Liver (tissue), 2 donors: ENCODE results near the gene PPM1M.
"Not testable (repeated sequence)": the region's sequence is repeated elsewhere in the genome, so short reads cannot be mapped to it uniquely, and the experiment has no call there.

ENCODE experiments used
- CTCF ChIP-seq: fragments of 150-350 bp; IDR thresholded peaks from 2 replicates; pipeline ENCODE4 v1.5.1; 2017; ENCODE audit warnings: improper control_type of control experiment, low read depth, low read length; ENCODE audit not compliant: missing input control
- MAX ChIP-seq: IDR thresholded peaks from 2 replicates; pipeline ENCODE4 v1.6.1; 2016; ENCODE audit warnings: antibody characterized with exemption
- REST ChIP-seq: IDR thresholded peaks from 2 replicates; pipeline ENCODE4 v1.6.1; 2016; ENCODE audit warnings: antibody characterized with exemption, mild to moderate bottlenecking
- donor health status: healthy.

- TF ChIP-seq REST, MAX, CTCF: not testable (repeated sequence)
Measured at GRCh38 chr3:52274781-52275180, 29.2 kb downstream of the PPM1M start.
